WTC11 (cell line): ENCODE results near the gene TMX1. TPM values are rescaled to one million over a fixed set of nuclear protein-coding genes. Genes with fewer than 3 reads are reported as not detected.

Experiments used
- FOXJ3 ChIP-seq: sonication (generic); formaldehyde crosslinking; IDR thresholded peaks from 2 replicates; pipeline ENCODE4 v1.9.0; 2021; ENCODE audit warnings: missing genetic modification reagents, mild to moderate bottlenecking, borderline replicate concordance
- RELA ChIP-seq: sonication (generic); formaldehyde crosslinking; IDR thresholded peaks from 2 replicates; pipeline ENCODE4 v1.8.1; 2022; ENCODE audit warnings: missing genetic modification reagents, mild to moderate bottlenecking, borderline replicate concordance
- ZNF121 ChIP-seq: sonication (generic); formaldehyde crosslinking; IDR thresholded peaks from 2 replicates; pipeline ENCODE4 v1.8.0; 2023; ENCODE audit warnings: missing genetic modification reagents
- ZNF532 ChIP-seq: fragments of 250-450 bp; sonication (Bioruptor Pico); IDR thresholded peaks from 2 replicates; pipeline ENCODE4 v1.9.0; 2021; ENCODE audit warnings: mild to moderate bottlenecking, borderline replicate concordance
- total RNA-seq: library from RNA; stranded (reverse); gene quantifications from 3 replicates; pipeline ENCODE4 v1.2.3, GENCODE V29; 2021

TMX1 gene
- total RNA-seq, 1 experiment from 2014 or later, result 40.9 TPM

DNA sequence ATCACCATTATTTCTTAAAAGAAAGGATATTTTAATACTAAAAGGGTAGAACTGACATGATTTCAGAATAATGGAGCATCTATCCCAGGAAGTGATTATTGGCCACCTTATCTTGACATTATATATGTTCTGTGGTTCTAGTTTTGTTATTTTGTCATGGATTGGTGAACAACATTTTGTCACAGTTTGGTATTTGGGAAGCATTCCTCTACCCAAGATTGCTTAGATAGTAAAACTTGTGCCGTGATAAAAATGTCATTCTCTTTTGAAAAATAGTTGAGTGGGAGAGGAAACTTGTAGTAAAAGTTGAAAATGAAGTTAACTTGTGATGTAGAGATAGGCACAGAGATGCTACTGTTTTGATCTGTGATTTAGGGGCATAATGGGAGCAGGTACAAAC lies 65.7 kb downstream of the TMX1 start (continued):
- no peak for TF ChIP-seq ZNF532
- no peak for TF ChIP-seq FOXJ3 (CRISPR knock-in tag)
- TF ChIP-seq ZNF121 (CRISPR knock-in tag), result no peak
- no peak for TF ChIP-seq RELA
- TF ChIP-seq, all 79 proteins: peak for 0

Other genes with a start within 250 kb of the TMX1 start
- gene TRIM9, start 145.1 kb upstream of the TMX1 start, total RNA-seq, result 4.0 to 4.4 TPM (median 4.2 TPM) in 3 replicates